Stimulated activated CD4-positive, alpha-beta T cell treated with anti-CD3 and anti-CD28 coated beads, Interleukin-2, amount 100 ng/mL, for 48 hours (primary cell): Measurements from ENCODE around the gene APEH.

Source experiments
- DNase-seq, 2 donors: peaks; one replicate each; pipeline ENCODE4 v3.0.0-alpha.2; 2020

The APEH gene

GRCh38 chr3:49732597-49732996 lies 58.4 kb downstream of the APEH start:
- no peak for DNase-seq

GRCh38 chr3:49733551-49733950 lies 59.4 kb downstream of the APEH start:
- DNase-seq: no peak
